ENCODE data around the gene KRI1.

GRCh38 chr19:10518444-10519361, 47.1 kb downstream of the KRI1 start:
- TF ChIP-seq YY1 (IDR thresholded peaks at IDR 0.05; ENCODE audit: insufficient read depth, insufficient read length) (no peak), ZNF274 (IDR thresholded peaks at IDR 0.05; ENCODE audit: low read depth, low read length) (no peak), SUZ12 (IDR thresholded peaks at IDR 0.05; ENCODE audit: extremely low read depth, insufficient read depth, insufficient read length) (no peak)
